Osteoblast (primary cell): ENCODE results near the gene SNED1. TPM values are rescaled to one million over a fixed set of nuclear protein-coding genes. Genes with fewer than 3 reads are reported as not detected.
A peak's percentile ranks its signal among the peaks of the same experiment; 100 is the strongest.

Experiments
- DNase-seq: peaks from one replicate; pipeline ENCODE4 v3.0.0; 2011; ENCODE audit warnings: low spot score, mixed read lengths; ENCODE audit not compliant: insufficient read length; ENCODE audit errors: missing footprints
- H2AFZ ChIP-seq: 2 replicates; pipeline ENCODE4 v1.6.0; 2011; ENCODE audit warnings: mild to moderate bottlenecking, low read length
- H3K27ac ChIP-seq: 2 replicates; pipeline ENCODE4 v1.5.1; 2011; ENCODE audit warnings: mild to moderate bottlenecking, low read depth, low read length, moderate library complexity
- H3K27me3 ChIP-seq: 2 replicates; pipeline ENCODE4 v1.6.0; 2012; ENCODE audit warnings: mild to moderate bottlenecking, control low read depth, inconsistent platforms, low read length, moderate library complexity; ENCODE audit not compliant: insufficient read depth
- H3K36me3 ChIP-seq: 2 replicates; pipeline ENCODE4 v1.5.1; 2011; ENCODE audit warnings: mild to moderate bottlenecking, low read length, control low read depth, moderate library complexity; ENCODE audit not compliant: insufficient read depth
- H3K4me1 ChIP-seq: 2 replicates; pipeline ENCODE4 v1.5.1; 2011; ENCODE audit warnings: mild to moderate bottlenecking, low read length, control low read depth, moderate library complexity; ENCODE audit not compliant: insufficient read depth
- H3K4me2 ChIP-seq: 2 replicates; pipeline ENCODE4 v1.6.0; 2011; ENCODE audit warnings: mild to moderate bottlenecking, low read length; ENCODE audit not compliant: insufficient read depth
- H3K4me3 ChIP-seq: fragments of 200-600 bp; sonication (generic); 3 replicates; pipeline ENCODE4 v1.5.1; 2012; ENCODE audit warnings: mild to moderate bottlenecking, low read length, inconsistent platforms; ENCODE audit not compliant: insufficient read depth
- H3K79me2 ChIP-seq: 2 replicates; pipeline ENCODE4 v1.6.0; 2012; ENCODE audit warnings: mild to moderate bottlenecking, low read length, control low read depth, inconsistent platforms; ENCODE audit not compliant: insufficient read depth
- H3K9me3 ChIP-seq: 2 replicates; pipeline ENCODE4 v1.5.1; 2011; ENCODE audit warnings: low read depth, low read length, control low read depth
- H4K20me1 ChIP-seq: 2 replicates; pipeline ENCODE4 v1.6.0; 2012; ENCODE audit warnings: mild to moderate bottlenecking, low read length, control low read depth; ENCODE audit not compliant: insufficient read depth
- CTCF ChIP-seq: IDR thresholded peaks from 2 replicates; pipeline ENCODE4 v1.5.1; 2011; ENCODE audit warnings: mild to moderate bottlenecking, low read depth, low read length, moderate library complexity; ENCODE audit errors: extremely low read depth
- total RNA-seq: library from RNA; depleted of rRNA; stranded (reverse); fragments of >200 nt; gene quantifications from 2 replicates; pipeline ENCODE4 v1.2.3, GENCODE V29; 2012

The SNED1 gene
- total RNA-seq, 1 donor: 94.8 TPM

- H3K36me3 ChIP-seq: peaks cover 11% of the 10 kb centered on the region
- no peak for DNase-seq
- no peak overlapping the region for H3K27ac ChIP-seq
- H3K4me2 ChIP-seq: no peak overlapping the region
- no peak overlapping the region for H3K4me3 ChIP-seq
- H3K9me3 ChIP-seq: no peaks in the 10 kb centered on the region
- no peaks in the 10 kb centered on the region for H3K4me1 ChIP-seq
- no peak overlapping the region for H2AFZ ChIP-seq
- H3K27me3 ChIP-seq: no peaks in the 10 kb centered on the region
- peaks cover 14% of the 10 kb centered on the region for H4K20me1 ChIP-seq
- no peaks in the 10 kb centered on the region for H3K79me2 ChIP-seq
- no peak for TF ChIP-seq CTCF
Measured at GRCh38 chr2:241065355-241065803, 67.0 kb downstream of the SNED1 start.

- DNase-seq: peak; percentile 53
- no peak overlapping the region for H2AFZ ChIP-seq
- peaks cover 12% of the 10 kb centered on the region for H3K36me3 ChIP-seq
- no peak overlapping the region for H3K4me3 ChIP-seq
- no peak overlapping the region for H3K27ac ChIP-seq
- H3K27me3 ChIP-seq: no peaks in the 10 kb centered on the region
- no peaks in the 10 kb centered on the region for H3K9me3 ChIP-seq
- TF ChIP-seq CTCF: no peak
- H3K79me2 ChIP-seq: no peaks in the 10 kb centered on the region
- no peak overlapping the region for H3K4me2 ChIP-seq
- H4K20me1 ChIP-seq: peaks cover 14% of the 10 kb centered on the region
- H3K4me1 ChIP-seq: no peaks in the 10 kb centered on the region
Measured at GRCh38 chr2:241066171-241066892, 67.9 kb downstream of the SNED1 start.

GRCh38 chr2:241066893-241067341 is 68.5 kb downstream of the SNED1 start:
- no peaks in the 10 kb centered on the region for H3K79me2 ChIP-seq
- H2AFZ ChIP-seq: no peak overlapping the region
- H3K4me3 ChIP-seq: no peak overlapping the region
- no peak overlapping the region for H3K27ac ChIP-seq
- H3K27me3 ChIP-seq: no peaks in the 10 kb centered on the region
- no peak overlapping the region for H3K4me2 ChIP-seq
- peaks cover 14% of the 10 kb centered on the region for H4K20me1 ChIP-seq
- H3K36me3 ChIP-seq: peaks cover 12% of the 10 kb centered on the region
- H3K4me1 ChIP-seq: no peaks in the 10 kb centered on the region
- TF ChIP-seq CTCF: no peak
- H3K9me3 ChIP-seq: no peaks in the 10 kb centered on the region
- peak; percentile 91 for DNase-seq

- H3K4me2 ChIP-seq: no peak overlapping the region
- peaks cover 12% of the 10 kb centered on the region for H3K36me3 ChIP-seq
- H3K27ac ChIP-seq: no peak overlapping the region
- peak; percentile 76 for DNase-seq
- no peak overlapping the region for H2AFZ ChIP-seq
- H3K4me3 ChIP-seq: no peak overlapping the region
- no peaks in the 10 kb centered on the region for H3K4me1 ChIP-seq
- no peak for TF ChIP-seq CTCF
- no peaks in the 10 kb centered on the region for H3K27me3 ChIP-seq
- peaks cover 16% of the 10 kb centered on the region for H4K20me1 ChIP-seq
- H3K9me3 ChIP-seq: no peaks in the 10 kb centered on the region
- H3K79me2 ChIP-seq: no peaks in the 10 kb centered on the region
Measured at GRCh38 chr2:241067501-241068135, 69.2 kb downstream of the SNED1 start.
